Transverse colon (tissue), 4 donors: ENCODE measurements around the gene KLHL11.

ENCODE experiments used
- EP300 ChIP-seq: sonication (generic); formaldehyde crosslinking; IDR thresholded peaks from one replicate; pipeline ENCODE4 v1.6.1; 2017; ENCODE audit warnings: antibody characterized with exemption, low read depth
- POLR2A ChIP-seq: fragments of 450-650 bp; IDR thresholded peaks from one replicate; pipeline ENCODE4 v1.6.1; 2016; ENCODE audit warnings: antibody characterized with exemption, mild to moderate bottlenecking, moderate library complexity
- POLR2AphosphoS5 ChIP-seq, 3 donors: sonication (generic); formaldehyde crosslinking; IDR thresholded peaks; one replicate each; pipeline ENCODE4 v1.6.1; 2016; ENCODE audit warnings: antibody characterized with exemption in 3 of 3
- TF ChIP-seq, protein P1 (sequence below), 5 experiments: fragments of 200-600 bp in 3 of 5; fragments of 450-650 bp in 2 of 5; sonication (generic) in 3 of 5; IDR thresholded peaks; 1 replicate in 2 of 5; 2 replicates in 3 of 5; pipeline ENCODE4 v1.5.1; 2016 to 2017; ENCODE audit warnings: antibody characterized with exemption in 5 of 5, inconsistent platforms in 3 of 5, mild to moderate bottlenecking in 2 of 5, moderate library complexity in 1 of 5

DNA sequence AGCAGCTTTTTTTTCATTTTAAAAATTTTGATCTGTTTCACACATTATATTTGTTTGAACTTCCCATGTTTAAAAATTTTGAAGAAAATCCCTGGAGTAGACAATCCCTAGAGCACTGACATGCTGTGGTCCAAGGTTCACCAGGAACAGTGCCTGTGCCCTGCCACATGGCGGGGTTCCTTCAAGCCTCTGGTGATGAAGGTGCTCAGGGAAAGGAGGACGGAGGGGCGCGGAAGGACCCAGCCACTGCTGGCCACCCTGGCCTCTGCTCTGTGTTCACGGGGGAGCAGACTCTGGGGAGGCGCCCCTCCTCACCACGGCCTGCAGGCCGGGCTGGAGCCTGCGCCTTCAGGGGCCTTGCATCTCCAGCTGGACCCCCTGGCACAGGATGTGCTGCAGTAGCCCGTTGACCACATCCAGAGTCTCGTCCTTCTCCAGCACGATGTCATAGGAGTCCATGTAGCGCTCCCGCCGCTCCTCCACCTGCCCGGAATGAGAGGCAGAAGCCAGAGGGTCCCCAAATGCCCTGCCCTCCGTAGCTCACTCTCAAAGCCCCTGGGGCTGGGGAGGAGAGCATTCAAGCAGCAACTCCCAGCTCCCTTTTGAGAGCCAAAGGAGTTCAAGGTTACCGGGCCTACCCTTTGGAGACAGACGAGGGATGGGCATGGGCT, 39.9 kb downstream of the KLHL11 start:
- TF ChIP-seq, protein P1, sequence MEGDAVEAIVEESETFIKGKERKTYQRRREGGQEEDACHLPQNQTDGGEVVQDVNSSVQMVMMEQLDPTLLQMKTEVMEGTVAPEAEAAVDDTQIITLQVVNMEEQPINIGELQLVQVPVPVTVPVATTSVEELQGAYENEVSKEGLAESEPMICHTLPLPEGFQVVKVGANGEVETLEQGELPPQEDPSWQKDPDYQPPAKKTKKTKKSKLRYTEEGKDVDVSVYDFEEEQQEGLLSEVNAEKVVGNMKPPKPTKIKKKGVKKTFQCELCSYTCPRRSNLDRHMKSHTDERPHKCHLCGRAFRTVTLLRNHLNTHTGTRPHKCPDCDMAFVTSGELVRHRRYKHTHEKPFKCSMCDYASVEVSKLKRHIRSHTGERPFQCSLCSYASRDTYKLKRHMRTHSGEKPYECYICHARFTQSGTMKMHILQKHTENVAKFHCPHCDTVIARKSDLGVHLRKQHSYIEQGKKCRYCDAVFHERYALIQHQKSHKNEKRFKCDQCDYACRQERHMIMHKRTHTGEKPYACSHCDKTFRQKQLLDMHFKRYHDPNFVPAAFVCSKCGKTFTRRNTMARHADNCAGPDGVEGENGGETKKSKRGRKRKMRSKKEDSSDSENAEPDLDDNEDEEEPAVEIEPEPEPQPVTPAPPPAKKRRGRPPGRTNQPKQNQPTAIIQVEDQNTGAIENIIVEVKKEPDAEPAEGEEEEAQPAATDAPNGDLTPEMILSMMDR (IDR thresholded peaks at IDR 0.05) = no peak
- TF ChIP-seq POLR2A (no peak), EP300 (no peak), POLR2AphosphoS5 (IDR thresholded peaks at IDR 0.05) (no peak)
